DND-41 (cell line): Measurements from ENCODE around the gene KCNMA1.

Experiments used
- CTCF ChIP-seq: IDR thresholded peaks from 2 replicates; pipeline ENCODE4 v1.5.1; 2012; ENCODE audit warnings: borderline replicate concordance, low read length, moderate library complexity, mild to moderate bottlenecking; ENCODE audit not compliant: poor library complexity, severe bottlenecking; ENCODE audit errors: extremely low read depth
- EZH2 ChIP-seq: IDR thresholded peaks from 3 replicates; pipeline ENCODE4 v1.6.1; 2012; ENCODE audit warnings: borderline replicate concordance, low read depth, mild to moderate bottlenecking, moderate library complexity, low read length, inconsistent platforms; ENCODE audit not compliant: severe bottlenecking

GRCh38 chr10:77637532-77638320 lies at the start of gene KCNMA1:
- TF ChIP-seq EZH2, result no peak
- no peak for TF ChIP-seq CTCF
